Omental fat pad (tissue), 4 donors: ENCODE results near the gene SPINK1. TPM values are rescaled to one million over a fixed set of nuclear protein-coding genes. Genes with fewer than 3 reads are reported as not detected.

Experiments
- ATAC-seq: fragments of 150-250 bp; one replicate; pipeline ENCODE4 v1.9.1; 2016; ENCODE audit warnings: mild to moderate bottlenecking, moderate library complexity; ENCODE audit not compliant: low FRiP score
- DNase-seq: peaks from one replicate; pipeline ENCODE4 v3.0.0-alpha.2; 2019; ENCODE audit warnings: low spot score
- total RNA-seq, 4 donors: library from RNA; depleted of rRNA; stranded (reverse); fragments of >200 nt; gene quantifications; one replicate each; pipeline ENCODE4 v1.1.0, GENCODE V29; 2016
- TF ChIP-seq, protein P1 (sequence below), 3 donors: fragments of 450-650 bp; IDR thresholded peaks; one replicate each; pipeline ENCODE4 v1.5.1; 2016 to 2017; ENCODE audit warnings: antibody characterized with exemption in 3 of 3, mild to moderate bottlenecking in 3 of 3, moderate library complexity in 2 of 3

SPINK1 gene
- total RNA-seq, 4 donors from 2014 or later, result not detected

DNA sequence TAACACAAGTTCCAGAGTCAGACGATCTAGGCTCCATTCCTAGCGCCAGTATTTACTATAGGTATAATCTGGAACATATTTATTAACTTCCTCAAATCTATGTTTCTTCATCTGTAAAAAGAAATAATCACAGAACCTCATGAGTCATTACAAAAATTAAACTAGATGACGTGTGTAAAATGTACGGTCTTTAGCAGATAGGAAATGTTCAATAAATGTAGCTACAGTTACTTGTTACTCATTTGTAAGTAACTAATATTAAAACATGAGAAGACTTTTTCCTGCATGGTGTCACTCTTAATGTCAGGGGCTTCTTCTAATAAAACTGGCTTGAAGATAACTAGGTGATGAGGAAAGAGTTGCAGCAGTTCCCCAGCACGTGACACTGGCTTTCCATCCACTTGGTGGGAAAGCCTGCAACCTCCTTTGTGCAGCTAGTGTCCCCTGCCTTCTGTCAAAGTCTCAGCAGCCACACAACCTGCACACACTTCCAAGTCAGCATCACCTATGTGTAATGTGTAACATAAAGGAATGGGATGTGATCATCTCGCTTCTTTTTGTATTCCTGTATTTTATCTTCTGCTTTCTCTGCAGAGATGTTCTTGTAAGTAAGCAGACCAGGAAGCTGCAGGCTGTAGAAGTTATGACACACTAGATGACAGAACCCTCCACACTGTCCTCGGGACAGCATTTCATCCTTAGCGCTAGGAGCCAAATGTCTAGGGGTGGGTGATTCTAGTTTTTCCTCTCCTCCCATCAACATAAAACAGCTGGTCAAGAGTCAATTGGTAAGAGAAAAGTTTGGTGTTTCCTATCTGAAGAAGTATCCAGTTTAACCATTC, 47.1 kb downstream of the SPINK1 start:
- TF ChIP-seq, protein P1, sequence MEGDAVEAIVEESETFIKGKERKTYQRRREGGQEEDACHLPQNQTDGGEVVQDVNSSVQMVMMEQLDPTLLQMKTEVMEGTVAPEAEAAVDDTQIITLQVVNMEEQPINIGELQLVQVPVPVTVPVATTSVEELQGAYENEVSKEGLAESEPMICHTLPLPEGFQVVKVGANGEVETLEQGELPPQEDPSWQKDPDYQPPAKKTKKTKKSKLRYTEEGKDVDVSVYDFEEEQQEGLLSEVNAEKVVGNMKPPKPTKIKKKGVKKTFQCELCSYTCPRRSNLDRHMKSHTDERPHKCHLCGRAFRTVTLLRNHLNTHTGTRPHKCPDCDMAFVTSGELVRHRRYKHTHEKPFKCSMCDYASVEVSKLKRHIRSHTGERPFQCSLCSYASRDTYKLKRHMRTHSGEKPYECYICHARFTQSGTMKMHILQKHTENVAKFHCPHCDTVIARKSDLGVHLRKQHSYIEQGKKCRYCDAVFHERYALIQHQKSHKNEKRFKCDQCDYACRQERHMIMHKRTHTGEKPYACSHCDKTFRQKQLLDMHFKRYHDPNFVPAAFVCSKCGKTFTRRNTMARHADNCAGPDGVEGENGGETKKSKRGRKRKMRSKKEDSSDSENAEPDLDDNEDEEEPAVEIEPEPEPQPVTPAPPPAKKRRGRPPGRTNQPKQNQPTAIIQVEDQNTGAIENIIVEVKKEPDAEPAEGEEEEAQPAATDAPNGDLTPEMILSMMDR (IDR thresholded peaks at IDR 0.05), result no peak
- ATAC-seq (no peak), DNase-seq (no peak)

DNA sequence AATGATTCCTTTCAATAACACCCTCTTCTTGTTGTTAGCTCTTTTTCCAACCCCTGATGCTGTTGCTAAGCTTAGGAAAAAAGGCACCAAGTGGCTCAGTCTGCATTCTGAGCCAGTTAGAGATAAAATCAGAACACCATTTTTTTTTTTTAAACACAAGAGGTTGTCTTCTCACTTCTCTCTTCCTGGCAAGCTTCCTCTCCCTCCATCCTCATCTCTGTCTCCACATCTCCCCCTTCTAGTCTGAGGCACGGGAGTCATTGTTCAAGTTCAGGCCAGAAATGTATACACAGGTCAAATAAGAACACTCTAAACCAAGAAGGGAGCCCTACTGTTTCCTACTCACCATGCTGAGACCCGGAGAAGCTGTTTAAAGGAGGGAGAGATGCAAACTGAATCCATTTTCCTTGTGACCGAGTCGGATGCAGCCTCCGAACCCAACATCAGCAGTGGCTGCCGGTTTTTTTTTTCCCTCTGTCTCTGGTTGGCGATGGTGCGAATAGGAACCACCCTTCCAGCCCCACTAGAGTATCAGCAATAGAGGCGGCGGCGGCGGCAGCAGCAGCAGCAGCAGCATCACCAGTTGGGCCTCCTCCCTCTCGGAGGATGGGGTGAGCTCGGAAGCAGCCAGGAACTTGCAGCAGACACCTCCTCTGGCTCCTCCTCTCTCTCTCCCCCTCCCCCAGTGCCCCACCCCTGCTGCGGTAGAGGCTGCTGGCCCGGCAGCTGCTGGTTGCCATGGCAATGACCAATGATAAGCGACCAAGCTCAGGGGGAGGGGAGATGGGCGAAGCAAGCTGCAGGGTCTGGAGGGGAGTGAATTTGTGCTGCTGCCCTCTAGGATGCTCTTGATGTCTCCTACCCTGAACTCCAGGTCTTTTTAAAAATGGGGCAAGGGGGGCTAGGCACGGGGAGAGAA, 49.1 kb downstream of the SPINK1 start, which contains the start of gene JAKMIP2:
Gene JAKMIP2, minus strand, starts transcription at position 619 of the 919 bp plus-strand sequence. CDS start 110,922 bp downstream, outside the sequence.
- TF ChIP-seq, protein P1 (IDR thresholded peaks at IDR 0.05), result no peak
- ATAC-seq (no peak), DNase-seq (no peak)

DNA sequence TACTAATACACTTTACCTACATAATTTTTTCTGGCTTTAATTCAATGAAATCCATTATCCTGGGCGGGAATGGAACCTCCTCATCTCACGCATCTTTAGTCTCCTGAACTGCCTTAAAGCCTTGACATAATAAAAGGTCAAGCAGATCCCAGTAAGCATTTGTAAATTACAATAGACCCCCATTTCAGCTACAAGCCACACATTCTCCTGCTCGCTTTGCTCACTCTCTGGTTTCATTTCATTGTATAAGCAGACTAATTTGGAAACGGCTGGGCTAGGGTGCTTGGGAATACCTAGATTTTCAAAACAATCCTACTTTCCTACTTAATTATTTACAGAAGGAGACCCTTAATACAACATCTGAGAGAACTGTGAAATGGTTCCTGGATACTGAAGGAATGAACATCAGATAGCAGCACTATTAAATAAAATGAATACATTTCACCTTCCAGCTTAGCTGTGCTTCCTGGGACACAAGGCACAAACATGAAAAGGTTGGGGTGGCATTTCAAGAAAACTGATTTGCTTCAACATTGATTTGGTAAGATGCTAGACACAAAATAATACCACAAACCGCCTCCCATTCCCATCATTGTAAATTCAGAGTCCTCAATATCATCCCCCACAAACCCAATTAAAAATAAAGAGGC, 50.4 kb downstream of the SPINK1 start:
- no peak for DNase-seq
- TF ChIP-seq, protein P1 (IDR thresholded peaks at IDR 0.05), result no peak
- no peak for ATAC-seq

DNA sequence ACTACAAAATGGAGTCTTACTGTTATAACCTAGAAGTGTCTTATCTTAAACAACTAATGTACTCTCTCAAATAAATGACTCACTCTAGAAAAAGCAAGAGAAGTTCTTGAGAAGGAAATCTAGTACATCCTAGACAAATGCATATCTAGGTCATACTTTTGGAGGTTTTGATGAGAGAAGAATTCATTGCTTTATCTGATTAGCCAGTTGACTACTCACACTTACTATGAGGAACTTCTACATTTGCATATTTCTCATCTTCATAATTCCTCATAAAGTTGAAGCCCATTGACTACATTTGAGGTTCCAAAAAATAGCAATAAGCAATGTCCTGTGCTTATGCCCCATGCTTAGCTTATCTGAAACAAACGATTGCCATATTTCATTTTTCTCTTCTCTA, 51.8 kb downstream of the SPINK1 start:
- TF ChIP-seq, protein P1 (IDR thresholded peaks at IDR 0.05), result no peak
- no peak for ATAC-seq
- no peak for DNase-seq

DNA sequence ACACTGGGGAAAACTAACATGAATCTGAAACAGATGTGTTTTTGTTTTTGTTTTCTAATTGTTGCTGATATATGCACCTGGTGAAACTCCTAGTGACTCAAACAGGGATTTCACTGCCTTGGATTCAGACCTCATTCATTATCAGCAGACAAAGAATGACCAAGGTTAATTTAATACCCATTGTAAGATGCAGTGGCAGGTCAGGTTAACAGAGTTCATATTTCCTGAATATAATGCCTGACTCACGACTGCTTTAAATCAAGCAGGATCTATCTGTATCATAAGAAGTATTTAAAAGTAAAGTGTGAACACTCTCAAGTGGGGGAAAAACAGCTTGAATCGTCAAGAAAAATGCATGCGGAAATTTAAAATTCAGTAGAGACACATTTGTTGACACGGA, 54.5 kb downstream of the SPINK1 start:
- TF ChIP-seq, protein P1 (IDR thresholded peaks at IDR 0.05), result no peak
- ATAC-seq (no peak), DNase-seq (no peak)

Other genes starting within 250 kb of the SPINK1 start
- 1 to 10 TPM in 1 of 4 donors, under 1 TPM in 3; 0.28 to 2.0 (median 0.73) TPM for gene JAKMIP2, start 48.9 kb downstream of the SPINK1 start, total RNA-seq
- not detected for gene SCGB3A2, start 47.0 kb upstream of the SPINK1 start, total RNA-seq
- not detected for gene C5orf46, start 74.9 kb upstream of the SPINK1 start, total RNA-seq
- gene SPINK5, start 232.3 kb upstream of the SPINK1 start, total RNA-seq, result 1 to 10 TPM in 1 of 4 donors, under 1 TPM in 2, not detected in 1; 0.31 to 3.2 (median 0.60) TPM